K562 (cell line): ENCODE measurements around the gene ANKMY1. TPM values are rescaled to one million over a fixed set of nuclear protein-coding genes. Genes with fewer than 3 reads are reported as not detected.

Experiments used
- CBFA2T2 ChIP-seq: fragments of 450-650 bp; conservative IDR thresholded peaks from 2 replicates; pipeline ENCODE4 v1.6.1; 2017; ENCODE audit warnings: mild to moderate bottlenecking
- CREB1 ChIP-seq, 2 experiments: sonication (generic) in 1 of 2; formaldehyde crosslinking in 1 of 2; IDR thresholded peaks; 2 replicates each; pipeline versions ENCODE4 v1.6.1 to v1.8.0; 2012 to 2022; ENCODE audit warnings: inconsistent platforms in 1 of 2, mild to moderate bottlenecking in 1 of 2, missing genetic modification reagents in 1 of 2, moderate library complexity in 1 of 2
- ETV1 ChIP-seq: fragments of 450-650 bp; conservative IDR thresholded peaks from 2 replicates; pipeline ENCODE4 v1.6.1; 2016; ENCODE audit warnings: missing genetic modification characterization, control low read depth, low read depth, missing compliant biosample characterization
- HDAC1 ChIP-seq, 2 experiments: fragments of 450-650 bp; IDR thresholded peaks; 2 replicates each; pipeline ENCODE4 v1.6.1; 2016 to 2017; ENCODE audit warnings: inconsistent platforms in 1 of 2, mild to moderate bottlenecking in 1 of 2, moderate library complexity in 1 of 2
- PHF8 ChIP-seq: fragments of 200-600 bp; sonication (generic); IDR thresholded peaks from 2 replicates; pipeline ENCODE4 v1.6.1; 2012; ENCODE audit warnings: mixed run types, mild to moderate bottlenecking, inconsistent platforms, low read length, moderate library complexity, borderline replicate concordance
- POLR2G ChIP-seq: fragments of 200-400 bp; formaldehyde crosslinking; IDR thresholded peaks from 2 replicates; pipeline ENCODE4 v1.6.1; 2017; ENCODE audit warnings: low read depth, mild to moderate bottlenecking, antibody characterized with exemption, low read length, moderate library complexity
- YY1 ChIP-seq, 3 experiments: IDR thresholded peaks; 2 replicates each; pipeline ENCODE4 v1.6.1; 2011; ENCODE audit warnings: low read length in 2 of 3, mild to moderate bottlenecking in 2 of 3, moderate library complexity in 2 of 3, borderline replicate concordance in 1 of 3, control low read depth in 1 of 3, low read depth in 1 of 3; ENCODE audit not compliant: insufficient read depth in 3 of 3, insufficient replicate concordance in 2 of 3, control insufficient read depth in 1 of 3, insufficient read length in 1 of 3; ENCODE audit errors: extremely low read depth in 1 of 3
- ZFX ChIP-seq: sonication (generic); formaldehyde crosslinking; IDR thresholded peaks from 2 replicates; pipeline ENCODE4 v1.8.0; 2022; ENCODE audit warnings: mild to moderate bottlenecking, missing genetic modification reagents, moderate library complexity
- polyA plus RNA-seq, 8 experiments: library from polyadenylated mRNA; depleted of rRNA in 4 of 8; stranded (reverse) in 5 of 8; unstranded in 3 of 8; fragments of >200 nt; fragmentation: Nextera tagmentation in 2 of 8; fragmentation: Illumina TruSeq in 1 of 8; extraction: Ambion mirVana in 2 of 8; extraction: Trizol in 1 of 8; gene quantifications; 2 replicates each; pipeline versions ENCODE4 v1.2.1 to v1.2.3, GENCODE V29; 2011 to 2014; ENCODE audit warnings: inconsistent platforms in 1 of 8, missing spikeins in 1 of 8
- total RNA-seq, 7 experiments: library from RNA; depleted of rRNA in 6 of 7; stranded (reverse); fragments of >200 nt in 6 of 7; fragmentation: Illumina TruSeq in 2 of 7; extraction: Trizol in 2 of 7; gene quantifications; 2 replicates each; pipeline versions ENCODE4 v1.2.1 to v1.2.3, GENCODE V29; 2011 to 2021; ENCODE audit warnings: low replicate concordance in 1 of 7
- TF ChIP-seq, protein P1 (sequence below): sonication (generic); formaldehyde crosslinking; IDR thresholded peaks from 2 replicates; pipeline ENCODE4 v1.5.0; 2020; ENCODE audit warnings: missing genetic modification reagents
- TF ChIP-seq, protein P2 (sequence below): sonication (generic); formaldehyde crosslinking; IDR thresholded peaks from 2 replicates; pipeline ENCODE4 v1.8.0; 2022; ENCODE audit warnings: mild to moderate bottlenecking, missing genetic modification reagents

Gene ANKMY1
- total and polyA plus RNA-seq, 9 of the 15 experiments (the other 6 are each of a cell fraction or from before 2014, with no cell fraction given), result 0.75 to 15.1 (median 11.7) TPM

DNA sequence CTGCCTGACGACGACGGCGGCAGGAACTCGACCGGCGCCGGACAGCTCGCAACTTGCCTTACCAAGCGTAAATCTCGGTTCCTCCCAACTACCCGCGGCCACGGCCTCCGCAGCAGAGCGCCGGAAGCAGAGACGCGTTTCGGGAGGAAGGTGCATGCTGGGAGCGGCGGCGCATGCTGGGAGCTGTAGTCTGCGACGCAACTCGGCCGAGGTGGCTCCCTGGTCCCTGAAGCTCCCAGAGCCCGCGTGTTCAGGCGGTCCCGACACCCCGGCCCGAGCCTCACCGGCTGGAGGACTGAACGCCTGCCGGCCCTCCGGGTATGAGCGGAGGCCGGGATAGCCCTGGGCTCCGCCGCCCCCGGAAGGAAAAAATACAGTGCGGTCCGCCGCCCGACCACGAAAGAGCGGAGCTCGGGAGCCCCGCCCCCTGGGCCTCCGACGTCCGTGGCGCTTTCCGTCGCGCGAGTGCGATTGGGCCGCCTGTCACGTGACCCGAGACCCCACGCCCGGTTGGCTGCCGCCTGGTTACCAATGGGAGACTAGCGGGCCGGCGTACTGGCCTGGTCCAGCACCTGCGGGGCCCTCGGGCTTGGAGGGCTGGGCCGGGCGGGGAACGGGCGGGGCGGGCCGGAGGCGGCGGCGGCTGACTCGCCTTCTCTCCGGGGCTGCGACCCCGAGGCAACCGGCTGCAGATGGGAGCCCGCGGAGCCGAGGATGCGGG lies 28.6 kb upstream of the ANKMY1 start, which contains the start of gene CAPN10 (continued):
- TF ChIP-seq, protein P1, sequence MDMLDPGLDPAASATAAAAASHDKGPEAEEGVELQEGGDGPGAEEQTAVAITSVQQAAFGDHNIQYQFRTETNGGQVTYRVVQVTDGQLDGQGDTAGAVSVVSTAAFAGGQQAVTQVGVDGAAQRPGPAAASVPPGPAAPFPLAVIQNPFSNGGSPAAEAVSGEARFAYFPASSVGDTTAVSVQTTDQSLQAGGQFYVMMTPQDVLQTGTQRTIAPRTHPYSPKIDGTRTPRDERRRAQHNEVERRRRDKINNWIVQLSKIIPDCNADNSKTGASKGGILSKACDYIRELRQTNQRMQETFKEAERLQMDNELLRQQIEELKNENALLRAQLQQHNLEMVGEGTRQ (CRISPR knock-in tag), result peak; percentile 94
- TF ChIP-seq ZFX (CRISPR knock-in tag) (peak; percentile 83), YY1 (IDR thresholded peaks at IDR 0.05; ENCODE audit: borderline replicate concordance in 1 of 3, control insufficient read depth in 1 of 3, extremely low read depth in 1 of 3, insufficient read depth in 3 of 3, insufficient read length in 1 of 3, insufficient replicate concordance in 2 of 3, low read depth in 1 of 3, low read length in 2 of 3) (peak in 2 of 3 experiments; percentile 24 to 49), POLR2G (peak; percentile 88), ETV1 (tag) (peak; percentile 68), CBFA2T2 (peak; percentile 92), HDAC1 (IDR thresholded peaks at IDR 0.05) (peak in 1 of 2 experiments; percentile 64; a peak in 1 of 4 replicates), CREB1 (IDR thresholded peaks at IDR 0.05) (peak; percentile 79), CREB1 (CRISPR knock-in tag; IDR thresholded peaks at IDR 0.05) (peak; percentile 85), PHF8 (peak; percentile 87; the same call in 1 of the 2 replicates)
- TF ChIP-seq, protein P2, sequence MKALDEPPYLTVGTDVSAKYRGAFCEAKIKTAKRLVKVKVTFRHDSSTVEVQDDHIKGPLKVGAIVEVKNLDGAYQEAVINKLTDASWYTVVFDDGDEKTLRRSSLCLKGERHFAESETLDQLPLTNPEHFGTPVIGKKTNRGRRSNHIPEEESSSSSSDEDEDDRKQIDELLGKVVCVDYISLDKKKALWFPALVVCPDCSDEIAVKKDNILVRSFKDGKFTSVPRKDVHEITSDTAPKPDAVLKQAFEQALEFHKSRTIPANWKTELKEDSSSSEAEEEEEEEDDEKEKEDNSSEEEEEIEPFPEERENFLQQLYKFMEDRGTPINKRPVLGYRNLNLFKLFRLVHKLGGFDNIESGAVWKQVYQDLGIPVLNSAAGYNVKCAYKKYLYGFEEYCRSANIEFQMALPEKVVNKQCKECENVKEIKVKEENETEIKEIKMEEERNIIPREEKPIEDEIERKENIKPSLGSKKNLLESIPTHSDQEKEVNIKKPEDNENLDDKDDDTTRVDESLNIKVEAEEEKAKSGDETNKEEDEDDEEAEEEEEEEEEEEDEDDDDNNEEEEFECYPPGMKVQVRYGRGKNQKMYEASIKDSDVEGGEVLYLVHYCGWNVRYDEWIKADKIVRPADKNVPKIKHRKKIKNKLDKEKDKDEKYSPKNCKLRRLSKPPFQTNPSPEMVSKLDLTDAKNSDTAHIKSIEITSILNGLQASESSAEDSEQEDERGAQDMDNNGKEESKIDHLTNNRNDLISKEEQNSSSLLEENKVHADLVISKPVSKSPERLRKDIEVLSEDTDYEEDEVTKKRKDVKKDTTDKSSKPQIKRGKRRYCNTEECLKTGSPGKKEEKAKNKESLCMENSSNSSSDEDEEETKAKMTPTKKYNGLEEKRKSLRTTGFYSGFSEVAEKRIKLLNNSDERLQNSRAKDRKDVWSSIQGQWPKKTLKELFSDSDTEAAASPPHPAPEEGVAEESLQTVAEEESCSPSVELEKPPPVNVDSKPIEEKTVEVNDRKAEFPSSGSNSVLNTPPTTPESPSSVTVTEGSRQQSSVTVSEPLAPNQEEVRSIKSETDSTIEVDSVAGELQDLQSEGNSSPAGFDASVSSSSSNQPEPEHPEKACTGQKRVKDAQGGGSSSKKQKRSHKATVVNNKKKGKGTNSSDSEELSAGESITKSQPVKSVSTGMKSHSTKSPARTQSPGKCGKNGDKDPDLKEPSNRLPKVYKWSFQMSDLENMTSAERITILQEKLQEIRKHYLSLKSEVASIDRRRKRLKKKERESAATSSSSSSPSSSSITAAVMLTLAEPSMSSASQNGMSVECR (CRISPR knock-in tag), result peak; percentile 21
